Hepatocyte (in vitro differentiated cells): ENCODE data around the gene LUZP2.

Experiments used
- CTCF ChIP-seq: fragments of 200-600 bp; sonication (generic); IDR thresholded peaks from 2 replicates; pipeline ENCODE4 v1.5.1; 2016; ENCODE audit warnings: antibody characterized with exemption, mild to moderate bottlenecking; ENCODE audit not compliant: poor library complexity
- EZH2 ChIP-seq: fragments of 200-600 bp; sonication (generic); IDR thresholded peaks from 2 replicates; pipeline ENCODE4 v1.6.1; 2016; ENCODE audit warnings: antibody characterized with exemption, mild to moderate bottlenecking, borderline replicate concordance

GRCh38 chr11:24738972-24739371 lies 242.1 kb downstream of the LUZP2 start:
- TF ChIP-seq CTCF (no peak), EZH2 (no peak)
